Ovary (tissue), 3 donors: ENCODE data around the gene DAW1.

Experiments
- POLR2A ChIP-seq: fragments of 450-650 bp; IDR thresholded peaks from one replicate; pipeline ENCODE4 v1.6.1; 2017; ENCODE audit warnings: antibody characterized with exemption, mild to moderate bottlenecking, moderate library complexity
- TF ChIP-seq, protein P1 (sequence below), 3 donors: fragments of 450-650 bp in 2 of 3; fragments of 200-600 bp in 1 of 3; IDR thresholded peaks; one replicate each; pipeline versions ENCODE4 v1.5.1 to v1.8.0; 2016 to 2022; ENCODE audit warnings: antibody characterized with exemption in 3 of 3, mild to moderate bottlenecking in 1 of 3
- donor health status: DM: no; HTN: no; CAD: no.

DNA sequence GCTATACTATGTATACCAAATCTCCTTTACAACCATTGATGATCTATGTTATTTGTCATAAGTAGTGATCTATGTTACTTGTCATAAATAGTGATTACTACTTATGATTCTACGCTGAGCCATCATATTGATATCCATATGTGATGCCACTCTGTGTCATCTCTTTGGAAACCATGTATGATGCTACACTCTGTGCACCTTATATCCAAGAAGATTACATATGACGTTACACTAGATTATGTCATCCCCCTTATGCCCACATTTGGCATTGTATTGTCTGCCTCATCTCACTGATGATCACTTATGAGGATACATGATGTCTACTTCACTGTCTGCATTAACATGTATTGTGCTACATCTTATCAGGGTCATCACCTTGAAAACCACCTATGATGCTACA is 42.9 kb downstream of the DAW1 start:
- TF ChIP-seq, protein P1, sequence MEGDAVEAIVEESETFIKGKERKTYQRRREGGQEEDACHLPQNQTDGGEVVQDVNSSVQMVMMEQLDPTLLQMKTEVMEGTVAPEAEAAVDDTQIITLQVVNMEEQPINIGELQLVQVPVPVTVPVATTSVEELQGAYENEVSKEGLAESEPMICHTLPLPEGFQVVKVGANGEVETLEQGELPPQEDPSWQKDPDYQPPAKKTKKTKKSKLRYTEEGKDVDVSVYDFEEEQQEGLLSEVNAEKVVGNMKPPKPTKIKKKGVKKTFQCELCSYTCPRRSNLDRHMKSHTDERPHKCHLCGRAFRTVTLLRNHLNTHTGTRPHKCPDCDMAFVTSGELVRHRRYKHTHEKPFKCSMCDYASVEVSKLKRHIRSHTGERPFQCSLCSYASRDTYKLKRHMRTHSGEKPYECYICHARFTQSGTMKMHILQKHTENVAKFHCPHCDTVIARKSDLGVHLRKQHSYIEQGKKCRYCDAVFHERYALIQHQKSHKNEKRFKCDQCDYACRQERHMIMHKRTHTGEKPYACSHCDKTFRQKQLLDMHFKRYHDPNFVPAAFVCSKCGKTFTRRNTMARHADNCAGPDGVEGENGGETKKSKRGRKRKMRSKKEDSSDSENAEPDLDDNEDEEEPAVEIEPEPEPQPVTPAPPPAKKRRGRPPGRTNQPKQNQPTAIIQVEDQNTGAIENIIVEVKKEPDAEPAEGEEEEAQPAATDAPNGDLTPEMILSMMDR (IDR thresholded peaks at IDR 0.05): no peak
- no peak for TF ChIP-seq POLR2A
